ENCODE measurements around the gene RNF187. TPM values are rescaled to one million over a fixed set of nuclear protein-coding genes. Genes with fewer than 3 reads are reported as not detected.
A peak's percentile ranks its signal among the peaks of the same experiment; 100 is the strongest.
"Not testable (repeated sequence)": the region's sequence is repeated elsewhere in the genome, so short reads cannot be mapped to it uniquely, and the experiment has no call there.

RNF187 gene
- total RNA-seq, 2 experiments from 2014 or later, result 119 to 125 TPM

GRCh38 chr1:228490120-228491078 is 3.2 kb downstream of the RNF187 start:
- H3K36me3 Mint-ChIP-seq, result peaks cover 37% of the 10 kb centered on the region
- H3K4me1 Mint-ChIP-seq, result peaks cover 29% of the 10 kb centered on the region

DNA sequence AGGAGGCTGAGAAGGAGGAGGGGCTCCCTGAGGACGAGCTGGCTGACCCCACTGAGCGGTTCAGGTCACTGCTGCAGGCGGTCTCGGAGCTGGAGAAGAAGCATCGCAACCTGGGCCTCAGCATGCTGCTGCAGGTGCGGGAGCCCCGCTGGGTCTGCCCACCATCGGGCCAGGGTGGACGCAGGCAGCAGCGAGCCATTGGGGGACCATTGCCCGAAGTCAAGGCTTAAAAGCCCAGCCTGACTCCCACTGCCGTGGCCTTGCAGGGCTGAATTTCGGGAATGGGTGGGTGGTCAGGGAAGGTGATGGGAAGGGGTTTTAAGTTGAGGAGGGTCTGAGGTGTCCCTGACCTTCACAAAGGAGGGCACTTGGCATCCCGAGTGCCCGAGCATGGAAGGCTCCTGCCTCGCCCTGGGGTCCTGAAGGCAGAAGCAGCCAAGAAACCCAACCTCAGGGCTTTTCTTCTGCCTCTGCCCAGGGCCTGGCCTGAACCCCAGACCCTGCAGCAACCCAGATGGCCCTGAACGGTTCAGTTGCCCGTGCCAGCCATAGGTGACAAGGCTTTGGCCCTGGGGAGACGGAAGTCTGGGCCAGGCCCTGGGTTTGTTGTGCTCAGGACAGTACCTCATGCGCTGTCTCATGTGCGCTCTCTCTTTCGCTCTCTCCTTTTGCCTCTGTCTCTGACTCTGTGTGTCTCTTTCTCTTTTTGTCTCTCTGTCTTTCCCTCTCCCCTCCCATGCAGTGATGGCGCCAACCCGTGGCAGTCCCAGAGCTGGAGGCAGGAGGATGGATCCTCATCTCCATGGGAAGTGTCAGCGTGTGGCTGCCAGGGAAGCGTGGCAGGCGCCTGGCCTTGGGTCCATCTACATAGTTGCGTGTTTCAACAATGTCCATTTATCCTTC is 6.2 kb downstream of the RNF187 start:
- Mint-ChIP-seq H3K27me3 (no peaks in the 10 kb centered on the region), H3K4me3 (no peak overlapping the region), H3K36me3 (peaks cover 41% of the 10 kb centered on the region), H3K27ac (peak overlapping the region; percentile 22), H3K4me1 (peaks cover 30% of the 10 kb centered on the region), H3K9me3 (no peaks in the 10 kb centered on the region)
- no peak for DNase-seq

More at GRCh38 chr1:228490120-228491078, 3.2 kb downstream of the RNF187 start:
- DNase-seq, result peak; percentile 35
- Mint-ChIP-seq H3K9me3 (no peaks in the 10 kb centered on the region), H3K27me3 (no peaks in the 10 kb centered on the region), H3K27ac (peak overlapping the region; percentile 78), H3K4me3 (peak overlapping the region; percentile 51)

GRCh38 chr1:228494044-228494353 is 6.8 kb downstream of the RNF187 start:
- no peak overlapping the region for H3K27ac Mint-ChIP-seq
- no peaks in the 10 kb centered on the region for H3K27me3 Mint-ChIP-seq
- H3K4me1 Mint-ChIP-seq, result peaks cover 25% of the 10 kb centered on the region
- no peak overlapping the region for H3K4me3 Mint-ChIP-seq
- no peak for DNase-seq
- H3K36me3 Mint-ChIP-seq, result peaks cover 37% of the 10 kb centered on the region
- no peaks in the 10 kb centered on the region for H3K9me3 Mint-ChIP-seq

DNA sequence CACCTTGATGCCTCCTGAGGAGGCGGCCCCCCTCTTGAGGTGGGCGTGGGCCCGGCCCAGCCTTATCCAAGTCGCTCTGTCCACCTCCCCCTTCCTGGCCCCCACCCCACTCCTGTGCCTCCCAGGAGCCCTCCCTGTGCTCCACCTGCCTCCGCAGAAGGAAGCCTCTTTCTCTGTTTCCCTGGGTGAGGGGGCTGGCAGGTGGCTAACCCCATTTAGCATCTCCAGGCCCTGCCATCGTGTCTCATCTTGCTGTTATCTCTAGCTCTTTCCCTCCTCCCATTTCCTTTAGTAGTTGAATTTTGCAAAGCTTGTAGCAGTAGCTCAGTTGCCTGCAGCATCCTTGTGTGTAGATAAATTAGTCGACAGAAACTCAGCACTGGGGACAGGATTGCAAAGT is 7.2 kb downstream of the RNF187 start:
- Mint-ChIP-seq H3K4me1 (peaks cover 23% of the 10 kb centered on the region), H3K27me3 (no peaks in the 10 kb centered on the region), H3K9me3 (no peaks in the 10 kb centered on the region), H3K27ac (no peak overlapping the region), H3K4me3 (no peak overlapping the region), H3K36me3 (peaks cover 35% of the 10 kb centered on the region)
- DNase-seq, result no peak

- no peaks in the 10 kb centered on the region for H3K9me3 Mint-ChIP-seq
- H3K4me3 Mint-ChIP-seq, result no peak overlapping the region
- peak overlapping the region; percentile 59 for H3K27ac Mint-ChIP-seq
- H3K27me3 Mint-ChIP-seq, result no peaks in the 10 kb centered on the region
- H3K36me3 Mint-ChIP-seq, result peaks cover 29% of the 10 kb centered on the region
- peaks cover 21% of the 10 kb centered on the region for H3K4me1 Mint-ChIP-seq
- no peak for DNase-seq
Measured at GRCh38 chr1:228494970-228495853, 8.0 kb downstream of the RNF187 start.

DNA sequence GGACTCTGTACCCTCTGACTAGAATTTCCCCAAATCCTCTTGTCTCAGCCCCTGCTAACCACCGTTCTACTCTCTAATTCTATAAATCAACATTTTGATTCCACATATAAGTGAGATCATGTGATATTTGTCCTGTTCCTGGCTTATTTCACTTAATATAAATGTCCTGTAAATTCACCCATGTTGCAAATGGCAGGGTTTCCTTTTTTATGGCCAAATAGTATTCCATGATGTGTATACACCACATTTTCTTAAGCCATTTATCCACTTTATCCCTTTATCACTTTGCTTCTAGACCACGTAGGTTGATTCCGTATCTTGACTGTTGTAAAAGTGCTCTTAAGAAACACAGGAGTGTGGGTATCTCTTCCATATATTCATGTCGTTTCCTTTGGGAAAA is 8.9 kb downstream of the RNF187 start:
- DNase-seq, result no peak
- Mint-ChIP-seq H3K9me3 (no peaks in the 10 kb centered on the region), H3K4me3 (no peak overlapping the region), H3K27me3 (no peaks in the 10 kb centered on the region), H3K4me1 (peaks cover 22% of the 10 kb centered on the region), H3K27ac (no peak overlapping the region), H3K36me3 (peaks cover 22% of the 10 kb centered on the region)

DNA sequence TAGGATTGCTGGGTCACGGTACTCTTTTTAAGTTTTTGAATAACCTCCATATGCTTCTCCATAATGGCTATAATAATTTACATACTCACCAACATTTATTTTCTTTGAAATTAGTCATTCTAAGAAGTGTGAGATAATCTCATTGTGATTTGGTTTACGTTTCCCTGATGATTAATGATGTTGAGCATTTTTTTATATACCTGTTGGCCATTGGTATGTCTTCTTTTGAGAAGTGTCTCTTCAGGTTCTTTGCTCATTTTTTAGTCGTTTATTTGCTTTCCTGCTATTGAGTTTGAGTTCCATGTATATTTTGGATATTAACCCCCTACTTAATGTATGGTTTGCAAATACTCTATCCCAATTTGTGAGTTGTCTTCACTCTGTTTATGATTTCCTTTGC is 9.3 kb downstream of the RNF187 start:
- Mint-ChIP-seq H3K27ac (no peak overlapping the region), H3K4me1 (peaks cover 26% of the 10 kb centered on the region), H3K27me3 (no peaks in the 10 kb centered on the region), H3K4me3 (no peak overlapping the region), H3K9me3 (no peaks in the 10 kb centered on the region), H3K36me3 (peaks cover 20% of the 10 kb centered on the region)
- DNase-seq, result no peak

DNA sequence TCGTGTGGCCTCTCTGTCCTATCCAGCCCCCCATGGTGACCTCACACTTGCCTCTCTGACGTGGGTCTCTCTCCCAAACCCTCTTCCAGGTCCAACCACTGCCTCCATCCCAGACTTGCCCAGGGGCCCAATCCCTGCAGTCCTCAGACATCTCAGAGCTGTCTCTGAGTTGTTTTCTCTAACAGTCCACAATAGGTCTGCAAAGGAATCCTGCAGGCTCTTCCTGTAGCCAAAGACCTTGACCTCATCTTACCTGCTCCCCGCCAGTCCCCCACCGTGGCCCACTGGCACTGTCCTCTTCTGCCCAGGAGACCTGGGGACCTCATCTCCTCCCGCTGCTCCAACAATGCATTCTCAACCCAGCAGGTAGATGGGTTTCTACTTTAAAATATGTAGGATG is 10.0 kb downstream of the RNF187 start:
- H3K27me3 Mint-ChIP-seq, result no peaks in the 10 kb centered on the region
- H3K4me1 Mint-ChIP-seq, result peaks cover 25% of the 10 kb centered on the region
- no peaks in the 10 kb centered on the region for H3K9me3 Mint-ChIP-seq
- no peak overlapping the region for H3K27ac Mint-ChIP-seq
- no peak overlapping the region for H3K4me3 Mint-ChIP-seq
- H3K36me3 Mint-ChIP-seq, result peaks cover 13% of the 10 kb centered on the region
- no peak for DNase-seq

DNA sequence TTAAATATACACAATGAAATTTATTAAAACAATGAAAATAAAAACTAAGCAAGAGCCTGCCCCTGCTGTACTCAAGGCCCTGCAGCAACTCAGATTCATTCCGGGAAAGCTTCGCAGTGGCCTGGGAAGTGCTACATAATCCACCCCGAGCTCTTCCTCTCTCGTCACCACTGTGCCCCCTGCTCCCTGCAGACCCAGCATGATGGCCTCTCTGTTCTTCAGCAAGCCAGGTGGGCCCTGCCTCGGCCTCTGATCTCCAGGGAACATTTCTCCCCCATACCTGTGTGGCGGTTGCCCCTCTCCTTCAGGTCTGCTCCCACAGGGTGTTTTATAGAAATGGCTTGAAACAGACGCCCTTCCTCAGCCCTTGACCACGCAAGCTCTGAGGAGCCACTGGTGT is 10.6 kb downstream of the RNF187 start:
- peaks cover 26% of the 10 kb centered on the region for H3K4me1 Mint-ChIP-seq
- H3K27me3 Mint-ChIP-seq, result no peaks in the 10 kb centered on the region
- H3K27ac Mint-ChIP-seq, result no peak overlapping the region
- peaks cover 13% of the 10 kb centered on the region for H3K36me3 Mint-ChIP-seq
- H3K9me3 Mint-ChIP-seq, result no peaks in the 10 kb centered on the region
- no peak for DNase-seq
- H3K4me3 Mint-ChIP-seq, result no peak overlapping the region

DNA sequence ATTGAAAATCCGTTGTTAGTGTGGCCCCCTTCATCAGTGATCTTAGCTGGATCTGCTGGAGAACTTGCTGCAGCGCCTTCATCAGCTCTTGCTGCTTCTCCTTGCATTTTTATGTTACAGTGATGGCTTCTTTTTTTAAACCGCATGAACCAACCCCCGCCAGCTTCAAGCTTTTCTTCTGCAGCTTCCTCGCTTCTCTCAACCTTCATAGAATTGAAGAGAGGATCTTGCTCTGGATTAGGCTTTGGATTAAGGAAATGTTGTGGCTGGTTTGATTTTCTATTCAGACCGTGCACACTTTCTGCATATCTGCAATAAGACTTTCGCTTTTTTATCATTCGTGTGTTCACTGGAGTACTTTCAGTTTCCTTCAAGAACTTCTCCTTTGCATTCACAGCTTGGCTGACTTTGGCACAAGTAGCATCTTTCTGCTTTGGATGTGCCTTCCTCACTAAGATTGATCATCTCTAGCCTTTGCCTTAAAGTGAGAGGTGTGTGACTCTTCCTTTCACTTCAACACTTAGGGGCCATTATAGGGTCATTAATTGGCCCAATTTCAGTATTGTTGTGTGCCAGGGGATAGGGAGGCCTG is 13.1 kb downstream of the RNF187 start:
- H3K9me3 Mint-ChIP-seq, result no peaks in the 10 kb centered on the region
- peak overlapping the region; percentile 68 for H3K4me3 Mint-ChIP-seq
- H3K4me1 Mint-ChIP-seq, result peaks cover 26% of the 10 kb centered on the region
- peaks cover 6% of the 10 kb centered on the region for H3K36me3 Mint-ChIP-seq
- no peak for DNase-seq
- peak overlapping the region; percentile 73 for H3K27ac Mint-ChIP-seq
- H3K27me3 Mint-ChIP-seq, result no peaks in the 10 kb centered on the region

- Mint-ChIP-seq H3K4me1 (peaks cover 25% of the 10 kb centered on the region), H3K27me3 (no peaks in the 10 kb centered on the region), H3K4me3 (peak overlapping the region; percentile 68), H3K36me3 (peaks cover 4% of the 10 kb centered on the region), H3K27ac (peak overlapping the region; percentile 73), H3K9me3 (no peaks in the 10 kb centered on the region)
- peak; percentile 87 for DNase-seq
Measured at GRCh38 chr1:228500901-228501871, 14.0 kb downstream of the RNF187 start.

DNA sequence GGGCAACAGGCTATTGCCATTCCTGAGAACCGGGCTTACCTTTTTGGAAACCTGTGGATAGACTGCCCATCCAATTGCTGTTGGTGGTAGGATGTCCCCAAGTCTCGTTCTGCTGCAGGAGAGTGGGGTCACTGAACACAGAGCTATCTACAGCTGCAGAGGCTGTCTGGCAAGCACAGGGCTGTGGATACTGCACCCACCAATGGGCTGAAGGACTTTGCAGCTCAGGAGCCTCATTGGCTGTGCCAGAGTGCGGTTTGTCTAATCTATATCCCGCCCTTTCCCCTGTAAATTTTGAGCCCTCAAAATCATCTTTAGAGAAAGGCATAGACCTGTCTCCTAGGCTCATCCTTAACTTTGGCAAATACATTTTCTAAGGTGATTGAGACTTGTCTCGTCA is 15.3 kb downstream of the RNF187 start:
- DNase-seq, result no peak
- Mint-ChIP-seq H3K27ac (no peak overlapping the region), H3K36me3 (peaks cover 2% of the 10 kb centered on the region), H3K27me3 (no peaks in the 10 kb centered on the region), H3K4me1 (peaks cover 23% of the 10 kb centered on the region), H3K4me3 (no peak overlapping the region), H3K9me3 (no peaks in the 10 kb centered on the region)

DNA sequence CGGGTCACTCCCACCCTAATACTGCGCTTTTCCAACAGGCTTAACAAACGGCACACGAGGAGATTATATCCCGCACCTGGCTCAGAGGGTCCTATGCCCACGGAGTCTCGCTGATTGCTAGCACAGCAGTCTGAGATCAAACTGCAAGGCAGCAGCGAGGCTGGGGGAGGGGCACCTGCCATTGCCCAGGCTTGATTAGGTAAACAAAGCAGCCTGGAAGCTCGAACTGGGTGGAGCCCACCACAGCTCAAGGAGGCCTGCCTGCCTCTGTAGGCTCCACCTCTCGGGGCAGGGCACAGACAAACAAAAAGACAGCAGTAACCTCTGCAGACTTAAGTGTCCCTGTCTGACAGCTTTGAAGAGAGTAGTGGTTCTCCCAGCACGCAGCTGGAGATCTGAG is 18.8 kb downstream of the RNF187 start:
- not testable (repeated sequence) for H3K27me3 Mint-ChIP-seq, DNase-seq, H3K36me3 Mint-ChIP-seq, H3K27ac Mint-ChIP-seq, H3K9me3 Mint-ChIP-seq, H3K4me3 Mint-ChIP-seq
- peaks cover 11% of the 10 kb centered on the region for H3K4me1 Mint-ChIP-seq

Data from activated naive CD8-positive, alpha-beta T cell treated with anti-CD3 and anti-CD28 coated beads for 36 hours (primary cell).